Lower leg skin (tissue), 3 donors: Measurements from ENCODE around the gene CACNA1D.

Experiments used
- CTCF ChIP-seq, 3 donors: fragments of 450-650 bp; IDR thresholded peaks; one replicate each; pipeline ENCODE4 v1.5.1; 2016; ENCODE audit warnings: antibody characterized with exemption in 3 of 3, mild to moderate bottlenecking in 3 of 3, moderate library complexity in 2 of 3
- POLR2A ChIP-seq, 2 donors: fragments of 450-650 bp; IDR thresholded peaks; one replicate each; pipeline ENCODE4 v1.6.1; 2016 to 2017; ENCODE audit warnings: antibody characterized with exemption in 2 of 2, mild to moderate bottlenecking in 1 of 2, moderate library complexity in 1 of 2

- TF ChIP-seq CTCF (IDR thresholded peaks at IDR 0.05) (no peak), POLR2A (IDR thresholded peaks at IDR 0.05) (no peak)
Observed at GRCh38 chr3:53524566-53524965, 30.2 kb downstream of the CACNA1D start.
